ENCODE measurements around the gene NEGR1.

GRCh38 chr1:71899881-71900280 is 382.5 kb downstream of the NEGR1 start:
- TF ChIP-seq CTCF (IDR thresholded peaks at IDR 0.05) = no peak
- TF ChIP-seq POLR2A (IDR thresholded peaks at IDR 0.05) = no peak

Data from testis (tissue), 2 donors.